CD4-positive, alpha-beta T cell treated with Interleukin-12 subunit alpha and Interleukin-12 subunit beta, for 1 hour (primary cell): ENCODE data around the gene IQCN.

Source experiments
- DNase-seq: peaks from one replicate; pipeline ENCODE4 v3.0.0-alpha.2; 2020

The IQCN gene

DNA sequence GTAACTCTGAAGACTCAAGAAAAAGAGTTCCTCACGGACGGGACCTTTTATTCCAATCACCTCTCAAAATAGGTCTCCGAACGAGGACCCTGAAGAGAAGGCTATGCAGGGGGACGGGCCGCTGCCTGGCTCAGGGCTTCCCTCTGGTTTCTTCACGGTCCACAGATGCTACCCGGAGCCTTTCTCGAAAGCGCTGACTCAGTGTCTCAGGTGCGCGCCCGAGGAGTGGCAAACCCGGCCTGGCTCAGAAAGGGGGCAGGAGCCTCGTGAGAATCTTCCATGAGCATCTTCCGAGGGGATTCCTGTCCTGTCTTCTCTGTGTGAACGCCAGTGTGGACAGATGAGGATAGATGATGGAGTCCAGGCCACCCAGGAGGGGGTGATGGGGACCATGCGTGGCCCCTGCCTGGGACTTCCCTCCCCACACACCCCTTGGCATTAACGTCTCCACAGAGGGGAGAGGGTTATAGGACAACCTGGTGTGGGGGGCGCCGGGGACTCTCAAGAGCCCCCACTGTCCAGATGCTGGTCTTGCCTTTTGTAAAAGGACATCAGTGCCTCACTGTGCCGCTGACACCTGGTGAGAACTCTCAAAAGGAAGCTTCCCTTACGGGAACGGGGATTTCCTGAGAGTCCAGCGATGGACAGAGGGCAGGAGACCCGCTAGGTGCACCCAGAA, 32.1 kb upstream of the IQCN start:
- no peak for DNase-seq

DNA sequence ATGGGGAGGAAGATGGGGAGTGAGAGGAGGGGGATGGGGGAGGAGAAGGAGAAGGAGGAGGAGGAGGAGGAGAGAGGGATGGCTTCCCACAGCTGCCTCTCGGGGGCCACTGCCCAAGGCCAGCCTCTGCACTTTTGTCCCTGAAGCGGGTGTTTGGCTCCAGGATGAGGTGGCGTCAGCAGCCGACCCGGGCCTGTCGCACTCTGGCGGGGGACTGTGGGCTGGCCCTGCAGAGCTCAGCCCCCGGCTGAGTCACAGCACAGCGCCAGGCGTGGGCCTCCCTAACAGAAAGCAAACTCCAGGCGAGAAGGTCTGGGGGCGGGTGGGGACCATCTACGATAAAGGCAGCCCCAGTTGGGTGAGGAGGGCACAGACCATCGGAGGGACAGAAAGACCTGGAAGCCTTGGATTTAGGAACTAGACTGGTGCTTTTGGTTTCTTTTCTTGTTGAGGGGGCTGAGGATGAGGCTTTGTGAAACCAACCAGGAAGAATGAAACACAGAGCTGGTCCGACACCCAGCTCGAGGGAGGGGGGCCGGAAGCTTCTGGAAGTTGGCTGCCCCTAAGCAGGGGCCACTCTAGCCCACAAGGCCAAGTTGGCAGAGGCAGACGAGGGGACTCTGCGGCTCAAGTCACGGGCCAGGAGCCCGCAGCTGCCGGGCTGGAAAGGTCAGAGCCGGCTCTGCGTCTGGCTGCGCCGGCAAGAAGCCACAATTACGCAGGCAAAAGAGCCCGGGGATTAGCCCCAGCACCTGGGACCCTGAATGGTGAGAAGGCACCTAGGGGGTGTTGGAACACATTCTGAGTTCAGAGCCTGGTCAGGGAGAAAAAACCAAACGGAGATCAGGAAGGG, 30.4 kb upstream of the IQCN start:
- DNase-seq, result peak; percentile 87

DNA sequence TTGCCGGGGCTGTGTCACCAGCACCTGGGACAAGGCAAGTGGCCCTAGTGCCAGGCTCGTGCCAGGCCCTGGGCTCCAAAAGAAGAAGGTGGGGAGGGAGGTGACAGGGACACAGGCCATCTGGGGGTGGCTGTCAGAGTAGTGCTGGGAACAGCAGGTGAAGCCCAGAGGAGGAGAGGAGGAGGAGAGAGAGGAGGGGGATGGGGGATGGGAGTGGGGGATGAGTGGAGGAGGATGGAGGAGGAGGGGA, 29.9 kb upstream of the IQCN start:
- no peak for DNase-seq

DNA sequence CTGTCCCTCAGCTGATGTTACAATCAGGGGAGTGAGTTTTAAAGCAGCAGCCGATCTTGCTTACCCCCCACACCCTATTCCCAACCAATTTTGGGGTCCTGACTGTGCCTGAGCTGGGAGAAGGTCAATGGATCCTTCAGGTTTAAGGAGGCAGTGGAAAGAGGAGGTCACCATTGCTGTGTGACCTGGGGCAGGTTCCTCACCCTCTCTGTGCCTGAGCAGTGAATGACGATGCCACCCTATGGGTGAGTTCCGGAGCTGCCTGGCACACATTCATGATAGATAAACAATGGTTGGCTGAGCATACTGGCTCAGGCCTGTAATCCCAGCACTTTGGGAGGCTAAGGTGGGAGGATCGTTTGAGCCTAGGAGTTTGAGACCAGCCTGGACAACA, 27.5 kb upstream of the IQCN start:
- no peak for DNase-seq

DNA sequence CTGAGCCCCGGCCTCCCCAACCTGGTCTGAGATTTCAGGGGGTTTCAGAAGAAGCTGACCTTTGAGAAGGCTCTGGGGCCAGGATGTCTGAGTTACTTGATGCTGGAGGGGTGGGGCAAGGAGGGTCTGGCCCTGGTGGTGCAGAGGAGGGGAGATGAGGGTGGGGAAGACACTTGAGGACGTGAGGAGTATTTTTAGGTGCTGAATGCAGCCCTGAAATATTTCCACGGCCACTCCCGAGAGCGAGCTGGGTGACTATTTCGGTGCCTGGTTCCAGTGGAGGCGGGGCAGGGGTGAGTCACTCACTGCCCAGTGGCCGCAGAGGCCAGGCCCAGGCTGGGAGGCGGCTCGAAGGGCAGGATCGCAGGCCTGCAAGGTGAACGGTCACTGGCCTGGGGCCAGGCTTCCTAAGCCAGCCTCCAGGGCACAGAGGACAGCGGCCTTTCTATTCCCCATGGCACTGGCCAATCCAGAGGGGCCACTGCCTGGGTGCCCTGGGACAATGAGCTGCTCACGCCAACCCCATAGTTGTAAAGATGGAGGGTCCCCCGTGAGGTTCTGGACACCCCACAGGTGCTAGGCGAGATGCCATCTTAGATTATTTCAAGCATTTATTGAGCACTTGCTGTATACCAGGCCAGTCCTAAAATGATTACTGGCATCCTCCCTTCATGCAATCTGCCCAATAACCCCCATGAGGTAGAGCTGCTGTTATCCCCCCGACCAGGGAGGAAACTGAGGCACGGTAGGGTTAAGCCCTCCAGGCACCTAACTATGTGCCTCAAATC, 26.9 kb upstream of the IQCN start:
- DNase-seq, result no peak

DNA sequence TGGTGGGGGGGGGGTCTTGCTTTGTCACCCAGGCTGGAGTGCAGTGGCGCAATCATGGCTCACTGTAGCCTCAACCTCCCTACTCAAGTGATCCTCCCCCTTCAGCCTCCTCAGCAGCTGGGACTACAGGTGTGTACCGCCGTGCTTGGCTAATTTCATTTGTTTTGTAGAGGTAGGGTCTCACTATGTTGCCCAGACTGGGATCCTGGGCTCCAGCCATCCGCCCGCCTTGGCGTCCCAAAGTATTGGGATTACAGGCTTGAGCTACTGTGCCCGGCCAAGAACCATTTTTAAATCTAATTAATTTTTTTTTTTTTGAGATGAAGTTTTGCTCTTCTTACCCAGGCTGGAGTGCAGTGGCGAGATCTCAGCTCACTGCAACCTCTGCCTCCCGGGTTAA, 25.4 kb upstream of the IQCN start:
- no peak for DNase-seq

DNA sequence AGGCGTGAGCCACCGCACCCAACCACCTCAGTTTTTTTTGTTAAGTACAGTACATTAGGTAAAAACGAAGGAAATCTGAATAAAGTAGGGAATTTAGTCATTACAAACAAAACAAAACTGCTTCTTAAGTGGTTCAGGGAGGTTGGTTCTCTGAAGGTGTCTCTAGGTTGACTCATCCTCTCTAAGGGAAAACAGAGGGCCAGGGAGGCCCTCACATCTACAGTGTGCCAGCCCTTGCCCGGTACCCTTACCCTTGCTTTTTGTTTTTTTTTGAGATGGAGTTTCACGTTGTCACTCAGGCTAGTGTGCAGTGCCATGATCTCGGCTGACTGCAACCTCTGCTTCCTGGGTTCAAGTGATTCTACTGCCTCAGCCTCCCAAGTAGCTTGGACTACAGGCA, 24.3 kb upstream of the IQCN start:
- DNase-seq, result no peak

DNA sequence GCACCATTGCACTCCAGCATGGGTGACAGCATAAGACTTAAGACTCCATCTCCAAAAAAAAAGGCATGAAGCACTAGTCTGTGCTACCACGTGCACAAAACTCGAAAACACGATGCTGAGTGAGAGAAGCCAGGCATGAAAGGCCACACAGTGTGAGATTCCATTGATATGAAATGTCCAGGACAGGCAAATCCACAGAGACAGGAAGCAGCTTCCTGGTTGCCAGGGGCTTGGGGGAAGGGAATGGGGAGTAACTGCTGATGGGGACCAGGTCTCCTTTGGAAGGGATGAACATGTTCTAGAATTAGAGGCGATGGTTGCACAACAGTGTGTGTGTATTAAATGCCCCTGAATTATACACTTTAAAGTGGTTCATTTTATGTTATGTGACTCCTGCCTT, 23.1 kb upstream of the IQCN start:
- DNase-seq, result no peak

DNA sequence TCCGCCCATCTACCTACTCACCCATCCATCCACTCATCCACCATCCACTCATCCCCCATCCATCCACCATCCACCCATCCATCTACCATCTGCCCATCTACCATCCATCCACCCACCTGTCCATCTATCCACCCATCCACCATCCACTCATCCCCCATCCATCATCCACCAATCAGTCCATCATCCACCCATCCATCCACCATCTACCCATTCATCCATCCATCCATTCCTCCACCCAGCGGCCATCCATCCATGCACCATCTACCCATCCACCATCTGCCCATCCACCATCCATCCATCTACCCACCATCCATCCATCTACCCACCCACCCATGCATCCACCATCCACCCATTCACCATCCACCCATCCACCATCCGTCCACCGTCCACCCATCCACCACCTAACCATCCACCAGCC, 20.8 kb upstream of the IQCN start:
- DNase-seq, result no peak

DNA sequence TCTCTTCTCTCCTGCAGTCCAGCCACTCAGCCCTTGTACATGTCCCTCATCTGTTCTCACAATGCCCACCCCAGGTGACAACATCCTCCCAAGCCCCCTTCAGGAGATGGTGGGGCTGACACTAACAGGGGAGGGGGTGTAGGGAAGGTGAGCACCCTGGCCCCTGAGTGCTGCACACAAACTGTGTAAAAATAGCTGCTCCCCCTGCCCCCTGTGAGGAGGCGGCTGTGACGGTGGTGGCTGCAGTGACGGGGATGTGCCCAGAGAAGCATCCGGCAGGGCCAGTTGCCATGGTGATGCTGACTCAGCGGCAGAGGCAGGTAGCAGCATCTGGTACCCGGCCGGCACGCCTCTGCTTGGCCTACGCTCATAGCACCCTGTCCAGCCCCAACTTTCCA, 20.2 kb upstream of the IQCN start:
- DNase-seq, result peak; percentile 94

DNA sequence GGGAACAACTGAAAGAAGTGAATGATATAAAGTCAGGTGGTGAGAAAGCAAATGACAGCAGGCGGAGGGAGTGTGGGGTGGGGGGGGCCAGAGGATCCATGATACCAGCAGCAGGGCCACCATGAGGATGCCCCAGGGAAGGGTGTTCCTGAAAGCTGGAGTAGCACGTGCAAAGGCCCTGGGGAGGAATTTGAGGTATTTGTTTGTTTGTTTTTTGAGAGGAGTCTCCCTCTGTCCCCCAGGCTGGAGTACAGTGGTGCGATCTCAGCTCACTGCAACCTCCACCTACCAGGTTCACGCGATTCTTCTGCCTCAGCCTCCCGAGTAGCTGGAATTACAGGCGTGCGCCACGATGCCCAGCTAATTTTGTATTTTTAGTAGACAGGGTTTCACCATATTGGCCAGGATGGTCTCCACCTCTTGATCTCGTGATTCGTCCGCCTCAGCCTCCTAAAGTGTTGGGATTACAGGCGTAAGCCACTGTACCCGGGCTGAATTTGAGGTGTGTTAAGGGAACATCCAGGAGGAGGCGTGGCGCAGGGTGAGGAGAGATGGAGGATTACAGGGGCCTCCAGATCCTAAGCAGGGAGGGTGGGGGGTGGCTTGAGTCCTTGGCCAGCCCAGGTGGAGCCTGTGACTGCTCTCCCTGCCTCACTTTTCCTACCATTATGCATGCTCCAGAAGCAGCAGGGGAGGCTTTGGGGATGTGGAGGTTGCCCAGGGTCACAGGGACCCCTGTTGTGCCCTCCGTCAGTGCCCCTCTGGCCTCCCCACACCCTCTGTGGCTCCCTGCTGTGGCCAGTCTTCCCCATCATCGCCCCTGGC, 19.6 kb upstream of the IQCN start:
- no peak for DNase-seq

DNA sequence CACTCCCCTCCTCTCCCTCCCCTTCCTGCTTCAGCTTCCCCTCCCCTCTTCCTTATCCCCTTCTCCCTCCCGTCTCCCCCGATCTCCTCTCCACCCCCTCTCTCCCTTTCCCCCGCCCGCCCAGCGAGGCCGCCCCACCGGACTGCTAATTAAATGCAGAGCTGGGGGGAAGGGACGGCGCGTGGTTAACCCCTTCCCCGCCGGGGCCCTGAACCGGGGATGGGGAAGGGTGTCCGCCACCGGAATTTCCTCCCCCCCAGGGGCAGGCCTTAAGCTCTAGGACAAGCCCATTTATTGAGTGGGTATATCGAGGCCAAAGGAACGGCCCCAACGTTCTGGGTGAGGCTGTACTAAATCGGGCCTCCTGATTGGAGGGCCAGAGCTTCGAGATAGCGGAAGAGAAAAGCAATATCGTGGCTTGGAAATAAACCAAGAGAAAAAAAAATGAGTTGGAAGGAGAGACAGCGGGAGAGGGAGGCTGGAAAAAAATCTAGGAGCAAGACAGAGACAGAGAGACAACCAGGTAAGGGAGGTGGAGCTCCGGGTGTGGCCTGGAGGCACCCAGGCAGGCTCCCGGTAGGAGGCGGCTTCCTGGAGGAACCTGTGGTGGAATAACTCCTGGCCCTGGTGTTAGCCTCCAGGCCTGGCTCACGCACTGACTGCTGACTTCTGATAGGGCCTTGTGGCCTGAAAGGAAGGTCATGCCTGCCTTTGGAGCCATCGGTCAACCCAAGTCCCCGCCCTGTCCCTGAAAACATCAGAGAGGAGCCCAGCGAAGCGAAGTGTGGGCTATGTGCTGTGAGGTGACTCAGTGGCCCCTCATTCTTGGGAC, 18.8 kb upstream of the IQCN start:
- DNase-seq, result peak; percentile 67

DNA sequence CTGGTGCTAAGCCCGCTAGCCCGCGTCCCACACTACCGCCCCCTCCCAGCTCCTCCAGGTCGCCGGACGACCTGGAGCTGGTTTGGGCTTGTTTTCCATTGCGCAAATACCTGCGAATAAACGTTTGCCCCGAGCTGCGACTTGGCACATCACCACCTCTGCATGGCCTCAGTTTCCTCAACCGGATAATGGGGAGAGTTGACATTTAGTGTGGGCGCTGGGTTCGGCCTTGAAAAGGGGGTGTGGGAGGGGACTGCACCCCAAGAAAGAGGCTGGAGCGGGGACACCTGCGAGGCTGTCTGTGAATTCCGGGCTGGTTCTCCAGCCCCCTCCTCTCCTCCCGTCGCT, 18.2 kb upstream of the IQCN start:
- no peak for DNase-seq

DNA sequence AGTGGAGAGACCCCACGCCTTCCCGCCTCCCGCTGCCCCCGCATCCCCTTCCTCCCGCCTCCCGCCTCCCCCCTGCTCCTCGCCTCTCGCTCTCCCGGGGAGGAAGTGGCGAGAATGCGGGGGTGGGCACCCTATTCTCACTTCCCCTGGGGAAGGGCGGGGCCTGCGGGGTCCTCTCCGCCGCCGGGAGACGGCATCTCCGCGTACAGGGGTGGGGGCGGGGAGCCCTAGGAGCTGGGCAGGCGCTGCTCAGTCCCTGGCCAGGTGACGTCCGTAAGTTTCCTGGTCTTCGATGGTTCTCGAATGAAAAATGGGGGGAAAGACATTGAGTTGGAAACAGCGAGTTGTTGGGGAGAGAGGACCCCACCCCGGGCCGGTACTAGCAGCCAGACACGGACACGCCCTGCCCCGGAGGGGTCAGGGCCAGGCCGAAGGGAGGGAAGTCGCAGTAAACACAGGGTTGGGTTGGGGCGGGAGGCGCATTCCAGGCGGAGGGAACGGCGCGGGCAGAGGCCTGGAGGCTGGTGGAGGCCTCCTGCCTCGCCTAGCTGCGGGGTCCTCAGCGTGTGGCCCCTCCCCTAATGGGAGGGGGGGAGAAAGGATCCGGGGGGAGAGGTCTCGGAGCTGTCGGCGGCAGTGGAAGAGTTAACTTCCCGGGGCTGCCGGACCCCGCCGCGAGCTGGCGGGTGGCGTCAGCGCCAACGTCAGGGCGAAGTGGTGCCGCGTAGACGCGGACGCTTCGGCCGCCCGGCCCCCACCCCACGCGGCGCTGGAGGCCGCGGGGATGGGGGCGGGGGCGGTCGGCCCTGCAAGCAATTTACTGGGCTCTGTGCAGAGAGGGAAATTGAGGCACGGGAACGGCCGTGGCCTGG, 17.6 kb upstream of the IQCN start:
- peak; percentile 85 for DNase-seq

DNA sequence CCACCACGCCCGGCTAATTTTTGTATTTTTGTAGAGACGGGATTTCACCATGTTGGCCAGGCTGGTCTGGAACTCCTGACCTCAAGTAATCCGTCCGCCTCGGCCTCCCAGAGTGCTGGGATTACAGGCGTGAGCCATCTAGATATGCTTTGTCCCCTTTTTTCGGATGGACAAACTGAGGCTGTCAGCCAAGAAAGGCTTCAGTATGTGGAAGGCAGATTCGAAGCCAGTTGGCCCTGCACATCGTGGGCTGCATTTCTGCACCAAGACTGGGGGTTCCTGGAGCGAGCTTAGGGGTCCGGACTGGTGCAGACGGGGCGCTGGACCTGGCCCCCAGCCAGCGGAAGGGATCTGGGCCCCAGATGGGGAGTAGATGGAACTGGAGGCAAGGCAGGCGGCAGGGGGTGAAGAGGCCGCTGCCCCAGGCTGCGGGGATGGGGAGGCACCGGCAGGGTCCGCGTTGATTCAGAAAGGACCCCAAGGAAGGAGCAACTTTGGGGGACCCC, 16.8 kb upstream of the IQCN start:
- DNase-seq, result no peak

DNA sequence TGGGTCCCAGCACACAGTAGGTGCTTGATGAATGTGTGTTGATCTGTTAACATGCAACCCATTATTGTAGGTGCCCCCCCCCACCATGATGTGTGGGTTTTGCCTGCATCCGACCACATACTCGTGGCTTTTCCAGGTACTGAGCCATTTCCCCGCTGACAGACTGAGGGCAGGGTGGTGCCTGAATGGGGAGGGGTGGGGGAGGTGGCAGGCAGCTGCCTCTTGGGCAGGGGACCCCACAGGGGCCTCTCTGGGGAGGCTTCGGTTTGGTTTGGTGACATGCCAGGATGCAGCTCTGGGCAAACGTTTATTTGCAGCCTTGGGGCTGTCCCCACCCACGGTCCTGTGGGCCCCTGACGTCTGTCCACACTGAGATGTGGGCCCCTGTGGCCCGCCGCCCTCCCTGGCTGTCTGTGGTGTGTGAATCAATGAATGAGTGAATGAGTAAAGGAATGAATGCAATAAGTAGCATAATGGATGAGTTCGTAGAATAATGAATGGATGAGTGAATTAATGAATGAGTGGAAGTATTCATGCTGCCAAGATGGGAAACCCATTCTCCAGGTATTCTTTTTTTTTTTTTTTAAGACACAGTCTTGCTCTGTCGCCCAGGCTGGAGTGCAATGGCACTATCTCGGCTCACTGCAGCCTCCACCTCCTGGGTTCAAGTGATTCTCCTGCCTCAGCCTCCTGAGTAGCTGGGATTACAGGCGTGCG, 16.2 kb upstream of the IQCN start:
- peak; percentile 92 for DNase-seq

DNA sequence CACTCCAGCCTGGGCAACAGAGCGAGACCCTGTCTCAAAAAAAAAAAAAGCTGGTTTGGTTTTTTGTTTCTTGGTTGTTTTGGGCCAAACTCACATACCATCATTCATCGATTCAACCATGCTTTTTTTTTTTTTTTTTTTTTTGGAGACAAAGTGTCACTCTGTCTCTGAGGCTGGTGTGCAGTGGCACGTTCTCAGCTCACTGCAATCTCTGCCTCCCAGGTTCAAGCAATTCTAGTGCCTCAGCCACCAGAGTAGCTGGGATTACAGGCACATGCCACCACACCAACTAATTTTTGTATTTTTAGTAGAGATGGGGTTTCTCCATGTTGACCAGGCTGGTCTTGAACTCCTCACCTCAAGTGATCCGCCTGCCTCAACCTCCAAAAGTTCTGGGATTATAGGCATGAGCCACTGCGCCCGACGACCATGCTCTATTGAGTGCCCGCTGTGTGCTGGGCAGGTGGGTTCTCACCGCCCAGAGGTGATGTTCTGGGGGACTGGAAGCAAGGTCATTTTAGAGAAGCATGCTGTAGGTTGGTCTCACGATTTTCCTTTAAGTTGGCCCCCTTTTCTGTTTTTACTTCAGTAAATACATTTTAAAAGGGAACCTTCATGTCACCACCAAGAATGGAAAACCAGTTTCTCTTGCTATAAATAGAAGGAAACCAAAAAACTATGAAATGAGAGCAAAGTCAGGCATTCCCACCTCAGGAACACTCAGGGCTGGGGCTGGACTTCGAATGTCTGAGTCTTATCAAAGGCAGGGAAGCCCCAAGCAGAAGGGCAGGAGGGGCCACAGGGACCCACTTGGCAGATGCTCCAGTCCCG, 15.4 kb upstream of the IQCN start:
- DNase-seq, result no peak

DNA sequence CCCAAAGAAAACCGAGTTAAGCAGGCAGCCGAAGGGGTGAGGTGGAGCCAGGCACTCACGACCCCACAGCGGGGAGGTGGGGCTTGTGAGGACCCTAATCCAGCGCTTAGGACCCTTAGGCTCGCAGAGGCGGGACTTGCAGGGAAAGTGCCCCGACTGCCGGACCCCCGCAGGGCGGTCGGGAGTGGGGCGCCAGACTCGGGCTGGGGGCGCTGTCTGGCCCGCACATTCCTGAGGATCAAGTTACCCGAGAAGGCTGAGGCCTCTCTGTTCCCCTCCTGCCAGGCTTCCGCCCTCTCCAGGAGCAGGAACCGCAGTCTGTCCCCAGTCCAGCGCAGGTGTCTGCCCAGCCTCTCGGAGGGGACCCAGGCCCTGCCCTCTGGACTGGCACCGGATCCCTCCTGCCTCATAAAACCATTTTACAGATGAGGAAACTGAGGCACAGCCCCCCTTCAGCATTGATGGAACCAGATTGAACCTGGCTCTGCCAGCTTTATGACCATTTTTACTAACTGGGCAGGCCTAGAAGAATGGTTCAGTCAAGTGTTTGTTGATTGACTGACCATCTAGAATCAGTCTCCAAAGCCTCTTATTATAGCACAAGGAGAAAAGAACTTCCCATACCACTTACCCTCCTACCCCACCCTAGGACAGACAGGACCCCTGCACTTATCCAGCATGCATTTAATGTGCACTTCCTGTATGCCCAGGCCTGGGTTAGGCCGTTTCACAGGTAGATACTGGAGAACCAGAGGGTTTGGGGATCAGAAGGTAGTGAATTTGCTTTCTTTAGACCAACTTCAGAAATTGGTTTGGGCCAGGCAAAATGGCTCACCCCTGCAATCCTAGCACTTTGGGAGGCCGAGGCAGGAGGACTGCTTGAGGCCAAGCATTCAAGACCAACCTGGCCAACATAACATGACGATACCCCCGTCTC, 13.9 kb upstream of the IQCN start:
- no peak for DNase-seq
